ENCODE measurements around the gene PIGK. TPM values are rescaled to one million over a fixed set of nuclear protein-coding genes. Genes with fewer than 3 reads are reported as not detected.

PIGK gene
- polyA plus RNA-seq, 4 donors, result 40.2 to 73.0 (median 49.4) TPM

DNA sequence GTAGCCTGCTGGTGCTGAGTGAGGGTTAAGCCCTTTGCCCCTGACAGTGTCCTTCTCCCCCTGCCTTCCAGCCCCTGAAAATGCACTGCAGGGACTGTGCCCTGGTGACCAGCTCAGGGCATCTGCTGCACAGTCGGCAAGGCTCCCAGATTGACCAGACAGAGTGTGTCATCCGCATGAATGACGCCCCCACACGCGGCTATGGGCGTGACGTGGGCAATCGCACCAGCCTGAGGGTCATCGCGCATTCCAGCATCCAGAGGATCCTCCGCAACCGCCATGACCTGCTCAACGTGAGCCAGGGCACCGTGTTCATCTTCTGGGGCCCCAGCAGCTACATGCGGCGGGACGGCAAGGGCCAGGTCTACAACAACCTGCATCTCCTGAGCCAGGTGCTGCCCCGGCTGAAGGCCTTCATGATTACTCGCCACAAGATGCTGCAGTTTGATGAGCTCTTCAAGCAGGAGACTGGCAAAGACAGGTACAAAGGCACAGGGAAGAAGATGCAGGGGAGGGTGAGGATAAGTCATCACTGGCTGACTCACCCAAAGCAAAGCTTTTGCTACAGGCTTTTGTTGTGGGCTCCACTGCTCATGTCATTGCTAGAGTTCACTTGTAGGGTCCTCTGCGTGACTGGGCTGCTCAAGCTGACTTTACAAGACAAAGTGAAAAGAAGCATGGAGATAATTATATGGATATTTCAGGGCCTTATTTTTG is 174.9 kb downstream of the PIGK start:
- DNase-seq (ENCODE audit: low read depth in 4 of 4, low spot score in 3 of 4), result no peak

DNA sequence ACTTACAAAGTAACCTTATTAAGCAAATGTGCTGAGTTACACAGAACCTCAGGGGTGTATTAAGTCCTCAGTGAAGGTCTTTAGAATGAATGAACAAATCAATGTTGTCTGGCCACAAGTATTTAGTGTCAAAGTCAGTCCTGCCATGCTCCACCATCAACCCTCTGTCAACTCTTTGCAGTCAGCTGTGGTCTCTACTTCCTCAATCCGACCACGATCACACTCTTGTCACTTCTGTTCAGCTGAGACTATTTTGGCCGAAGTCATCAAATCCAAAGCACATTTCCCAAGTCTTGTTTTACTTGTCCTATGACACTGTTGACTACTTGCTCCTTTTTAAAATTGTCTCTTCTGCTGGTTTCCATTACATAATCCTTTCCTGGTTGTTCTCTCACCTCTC is 178.4 kb downstream of the PIGK start:
- DNase-seq (ENCODE audit: low read depth in 4 of 4, low spot score in 3 of 4), result no peak

DNA sequence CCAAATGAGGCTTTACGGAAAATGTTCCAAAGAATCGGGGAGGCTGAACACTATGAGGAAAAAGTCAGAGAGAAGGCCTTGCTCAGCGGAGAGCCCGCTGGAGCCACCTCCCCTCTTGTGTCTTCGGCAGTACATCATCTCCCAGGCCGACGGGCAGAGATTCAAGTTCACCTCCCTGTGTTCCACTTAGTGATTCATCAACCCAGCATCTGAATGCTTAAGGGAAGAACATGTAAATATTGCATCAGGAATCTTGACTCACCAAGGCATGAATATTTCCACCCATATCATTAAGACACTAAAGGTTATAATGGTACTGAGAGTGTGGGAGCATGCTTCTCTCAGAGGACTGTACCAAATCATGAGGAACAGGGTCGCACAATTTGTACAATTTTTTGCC is 179.5 kb downstream of the PIGK start:
- no peak for DNase-seq (ENCODE audit: low read depth in 4 of 4, low spot score in 3 of 4)

DNA sequence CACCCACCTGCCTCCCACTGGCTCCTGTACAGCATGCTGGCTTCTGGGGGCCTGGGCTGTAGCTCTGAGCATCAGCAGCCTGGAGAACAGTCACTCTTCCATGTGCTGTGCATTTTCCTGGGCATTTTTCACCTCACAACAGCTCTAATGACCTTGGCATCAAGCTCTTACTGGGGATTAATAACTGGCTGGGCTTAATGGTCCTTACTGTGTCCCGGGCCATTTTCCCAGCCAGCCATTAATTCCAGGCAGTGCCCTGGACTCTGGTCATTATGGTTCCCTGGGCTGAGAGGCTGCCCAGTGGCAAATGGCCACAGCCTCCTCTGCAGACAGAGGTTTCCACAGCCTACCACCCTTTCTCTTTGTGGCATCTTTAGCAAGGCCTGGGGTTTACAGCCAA is 180.1 kb downstream of the PIGK start:
- no peak for DNase-seq (ENCODE audit: low read depth in 4 of 4, low spot score in 3 of 4)

Other genes starting within 250 kb of the PIGK start
- 1 to 10 TPM; 3.5 to 5.3 (median 4.9) TPM for gene AK5, start 62.6 kb upstream of the PIGK start, polyA plus RNA-seq (ENCODE audit: insufficient read length in 4 of 4)

All from left renal pelvis (tissue), 4 donors.